Progenitor cell of endocrine pancreas (in vitro differentiated cells): ENCODE results near the gene TMUB1. TPM values are rescaled to one million over a fixed set of nuclear protein-coding genes. Genes with fewer than 3 reads are reported as not detected.

Experiments used
- DNase-seq: peaks from one replicate; pipeline ENCODE4 v3.0.0; 2021; ENCODE audit warnings: low spot score; ENCODE audit not compliant: unreplicated experiment
- H3K27ac Mint-ChIP-seq: 2 replicates; pipeline ENCODE4 v1.8.0; 2021; ENCODE audit warnings: mild to moderate bottlenecking, moderate library complexity, mixed read lengths
- H3K27me3 Mint-ChIP-seq: 2 replicates; pipeline ENCODE4 v1.8.0; 2021; ENCODE audit warnings: mixed read lengths
- H3K36me3 Mint-ChIP-seq: 2 replicates; pipeline ENCODE4 v1.8.0; 2022; ENCODE audit warnings: mixed read lengths; ENCODE audit not compliant: insufficient read depth
- H3K4me1 Mint-ChIP-seq: 2 replicates; pipeline ENCODE4 v1.8.0; 2021; ENCODE audit warnings: low read depth, mixed read lengths
- H3K4me3 Mint-ChIP-seq: 2 replicates; pipeline ENCODE4 v1.8.0; 2021; ENCODE audit warnings: low read depth, mild to moderate bottlenecking, moderate library complexity, mixed read lengths
- H3K9me3 Mint-ChIP-seq: 2 replicates; pipeline ENCODE4 v1.8.0; 2021; ENCODE audit warnings: low read depth, mixed read lengths
- total RNA-seq: library from RNA; stranded (reverse); gene quantifications from 2 replicates; pipeline ENCODE4 v1.2.1, GENCODE V29; 2021
- TF ChIP-seq, protein P1 (sequence below): fragments of 200-600 bp; sonication (generic); IDR thresholded peaks from one replicate; pipeline ENCODE4 v1.5.0; 2021; ENCODE audit warnings: antibody characterized with exemption, mild to moderate bottlenecking; ENCODE audit not compliant: unreplicated experiment

The TMUB1 gene
- total RNA-seq, 1 donor from 2014 or later = 48.6 TPM

GRCh38 chr7:151053751-151054150 is 29.5 kb downstream of the TMUB1 start:
- Mint-ChIP-seq H3K4me3 (no peak overlapping the region), H3K27ac (no peak overlapping the region), H3K4me1 (peaks cover 17% of the 10 kb centered on the region), H3K27me3 (peaks cover 19% of the 10 kb centered on the region), H3K36me3 (peaks cover 3% of the 10 kb centered on the region), H3K9me3 (no peaks in the 10 kb centered on the region)
- DNase-seq = no peak
- TF ChIP-seq, protein P1, sequence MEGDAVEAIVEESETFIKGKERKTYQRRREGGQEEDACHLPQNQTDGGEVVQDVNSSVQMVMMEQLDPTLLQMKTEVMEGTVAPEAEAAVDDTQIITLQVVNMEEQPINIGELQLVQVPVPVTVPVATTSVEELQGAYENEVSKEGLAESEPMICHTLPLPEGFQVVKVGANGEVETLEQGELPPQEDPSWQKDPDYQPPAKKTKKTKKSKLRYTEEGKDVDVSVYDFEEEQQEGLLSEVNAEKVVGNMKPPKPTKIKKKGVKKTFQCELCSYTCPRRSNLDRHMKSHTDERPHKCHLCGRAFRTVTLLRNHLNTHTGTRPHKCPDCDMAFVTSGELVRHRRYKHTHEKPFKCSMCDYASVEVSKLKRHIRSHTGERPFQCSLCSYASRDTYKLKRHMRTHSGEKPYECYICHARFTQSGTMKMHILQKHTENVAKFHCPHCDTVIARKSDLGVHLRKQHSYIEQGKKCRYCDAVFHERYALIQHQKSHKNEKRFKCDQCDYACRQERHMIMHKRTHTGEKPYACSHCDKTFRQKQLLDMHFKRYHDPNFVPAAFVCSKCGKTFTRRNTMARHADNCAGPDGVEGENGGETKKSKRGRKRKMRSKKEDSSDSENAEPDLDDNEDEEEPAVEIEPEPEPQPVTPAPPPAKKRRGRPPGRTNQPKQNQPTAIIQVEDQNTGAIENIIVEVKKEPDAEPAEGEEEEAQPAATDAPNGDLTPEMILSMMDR = no peak

DNA sequence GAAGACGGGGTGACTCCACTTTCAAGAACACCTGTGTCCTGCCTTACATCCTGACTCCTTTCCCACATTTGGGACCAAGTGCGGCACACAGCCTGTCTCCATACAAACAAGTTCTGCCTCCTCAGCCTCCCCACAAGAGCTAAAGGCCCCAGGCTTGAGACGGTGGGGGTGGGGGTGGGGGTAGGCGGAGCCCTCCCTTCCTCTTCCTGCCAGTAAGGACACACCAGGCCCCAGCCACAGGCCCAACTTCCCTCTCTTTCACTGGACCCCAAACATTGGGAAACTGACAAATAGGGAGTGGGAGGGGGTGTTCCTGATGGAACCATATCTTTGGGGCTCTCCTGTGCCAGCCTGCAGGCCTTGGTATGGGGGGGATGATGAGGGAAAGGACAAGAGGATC is 30.2 kb downstream of the TMUB1 start:
- TF ChIP-seq, protein P1 = no peak
- H3K27ac Mint-ChIP-seq = no peak overlapping the region
- no peaks in the 10 kb centered on the region for H3K9me3 Mint-ChIP-seq
- H3K36me3 Mint-ChIP-seq = peaks cover 3% of the 10 kb centered on the region
- peaks cover 12% of the 10 kb centered on the region for H3K4me1 Mint-ChIP-seq
- H3K27me3 Mint-ChIP-seq = peaks cover 23% of the 10 kb centered on the region
- H3K4me3 Mint-ChIP-seq = no peak overlapping the region
- DNase-seq = no peak

DNA sequence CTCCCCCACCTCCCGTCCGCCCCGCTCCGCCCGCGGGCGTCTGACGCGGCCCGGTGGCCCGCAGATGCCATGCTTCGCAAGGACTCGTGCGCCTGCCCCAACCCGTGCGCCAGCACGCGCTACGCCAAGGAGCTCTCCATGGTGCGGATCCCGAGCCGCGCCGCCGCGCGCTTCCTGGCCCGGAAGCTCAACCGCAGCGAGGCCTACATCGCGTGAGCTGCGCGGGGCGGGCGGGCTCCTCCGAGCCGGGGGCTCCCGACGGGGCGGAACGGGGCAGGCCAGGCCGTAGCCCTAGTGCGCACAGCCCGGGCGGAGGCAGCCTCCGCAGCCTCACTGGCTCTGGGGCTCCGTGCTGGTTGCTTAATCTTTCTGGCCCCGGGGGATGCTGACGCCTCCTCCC is 32.2 kb downstream of the TMUB1 start:
- H3K27ac Mint-ChIP-seq = no peak overlapping the region
- H3K27me3 Mint-ChIP-seq = peaks cover 23% of the 10 kb centered on the region
- peak; percentile 75 for DNase-seq
- H3K4me1 Mint-ChIP-seq = no peaks in the 10 kb centered on the region
- H3K4me3 Mint-ChIP-seq = no peak overlapping the region
- no peaks in the 10 kb centered on the region for H3K9me3 Mint-ChIP-seq
- H3K36me3 Mint-ChIP-seq = peaks cover 3% of the 10 kb centered on the region
- TF ChIP-seq, protein P1 = no peak

DNA sequence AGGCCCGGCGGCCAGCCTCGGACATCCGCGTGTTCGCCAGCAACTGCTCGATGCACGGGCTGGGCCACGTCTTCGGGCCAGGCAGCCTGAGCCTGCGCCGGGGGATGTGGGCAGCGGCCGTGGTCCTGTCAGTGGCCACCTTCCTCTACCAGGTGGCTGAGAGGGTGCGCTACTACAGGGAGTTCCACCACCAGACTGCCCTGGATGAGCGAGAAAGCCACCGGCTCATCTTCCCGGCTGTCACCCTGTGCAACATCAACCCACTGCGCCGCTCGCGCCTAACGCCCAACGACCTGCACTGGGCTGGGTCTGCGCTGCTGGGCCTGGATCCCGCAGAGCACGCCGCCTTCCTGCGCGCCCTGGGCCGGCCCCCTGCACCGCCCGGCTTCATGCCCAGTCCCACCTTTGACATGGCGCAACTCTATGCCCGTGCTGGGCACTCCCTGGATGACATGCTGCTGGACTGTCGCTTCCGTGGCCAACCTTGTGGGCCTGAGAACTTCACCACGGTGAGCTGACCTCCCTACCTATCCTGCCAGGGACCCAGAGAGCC is 34.3 kb downstream of the TMUB1 start:
- Mint-ChIP-seq H3K36me3 (no peaks in the 10 kb centered on the region), H3K9me3 (no peaks in the 10 kb centered on the region), H3K4me3 (no peak overlapping the region), H3K27me3 (peaks cover 23% of the 10 kb centered on the region), H3K4me1 (no peaks in the 10 kb centered on the region), H3K27ac (no peak overlapping the region)
- DNase-seq = no peak
- TF ChIP-seq, protein P1 = no peak

- Mint-ChIP-seq H3K36me3 (no peaks in the 10 kb centered on the region), H3K9me3 (no peaks in the 10 kb centered on the region), H3K4me1 (no peaks in the 10 kb centered on the region), H3K27ac (peak within 1 kb of the TSS; percentile 60), H3K27me3 (peaks cover 23% of the 10 kb centered on the region), H3K4me3 (no peak within 1 kb of the TSS)
- no peak for DNase-seq
- TF ChIP-seq, protein P1 = no peak
Observed at GRCh38 chr7:151047976-151048815, 35.1 kb downstream of the TMUB1 start, which contains the start of gene ASIC3. ASIC3 (plus strand) TSS chr7:151048531; CDS start chr7:151048886, 355 bp downstream.
